Neural cell (in vitro differentiated cells): ENCODE measurements around the gene BRF1. TPM values are rescaled to one million over a fixed set of nuclear protein-coding genes. Genes with fewer than 3 reads are reported as not detected.

ENCODE experiments used
- H2AFZ ChIP-seq: fragments of 200-600, 300-800 bp; sonication (generic), shearing (Covaris generic); 2 replicates; pipeline ENCODE4 v1.6.0; 2014; ENCODE audit warnings: low read depth, mild to moderate bottlenecking, antibody characterized with exemption, low read length, moderate library complexity
- H3F3A ChIP-seq: fragments of 200-600 bp; shearing (Covaris generic); 2 replicates; pipeline ENCODE4 v1.6.1; 2016; ENCODE audit warnings: mild to moderate bottlenecking, moderate library complexity, mixed read lengths, antibody characterized with exemption, low read length; ENCODE audit not compliant: insufficient read depth, poor library complexity, severe bottlenecking
- H3K27ac ChIP-seq: fragments of 200-600, 300-800 bp; sonication (generic), shearing (Covaris generic); 2 replicates; pipeline ENCODE4 v1.5.1; 2014; ENCODE audit warnings: mild to moderate bottlenecking, low read length, moderate library complexity
- H3K27me3 ChIP-seq: fragments of 300-800, 200-600 bp; sonication (generic), shearing (Covaris generic); 2 replicates; pipeline ENCODE4 v1.6.0; 2014; ENCODE audit warnings: mild to moderate bottlenecking, low read depth, low read length, moderate library complexity; ENCODE audit not compliant: insufficient read depth
- H3K36me3 ChIP-seq: fragments of 300-800, 200-600 bp; sonication (generic), shearing (Covaris generic); 2 replicates; pipeline ENCODE4 v1.5.1; 2014; ENCODE audit warnings: mild to moderate bottlenecking, antibody characterized with exemption, low read length, moderate library complexity; ENCODE audit not compliant: insufficient read depth
- H3K4me2 ChIP-seq: fragments of 300-800, 200-600 bp; sonication (generic), shearing (Covaris generic); 2 replicates; pipeline ENCODE4 v1.6.0; 2014; ENCODE audit warnings: mild to moderate bottlenecking, low read length
- H3K4me3 ChIP-seq: fragments of 300-800, 200-600 bp; sonication (generic), shearing (Covaris generic); 2 replicates; pipeline ENCODE4 v1.5.1; 2014; ENCODE audit warnings: mild to moderate bottlenecking, low read length, moderate library complexity
- H3K79me2 ChIP-seq: fragments of 200-600 bp; shearing (Covaris generic); replicated peaks from 2 replicates; pipeline ENCODE4 v1.6.0; 2014; ENCODE audit warnings: mild to moderate bottlenecking, low read length, moderate library complexity; ENCODE audit not compliant: insufficient read depth
- H3K9ac ChIP-seq: fragments of 300-800, 200-600 bp; sonication (generic), shearing (Covaris generic); 2 replicates; pipeline ENCODE4 v1.6.1; 2016; ENCODE audit warnings: mild to moderate bottlenecking, low read length, mixed read lengths
- H3K9me2 ChIP-seq: fragments of 200-600 bp; shearing (Covaris generic); 2 replicates; pipeline ENCODE4 v1.6.1; 2016; ENCODE audit warnings: mild to moderate bottlenecking, low read length, mixed read lengths; ENCODE audit not compliant: insufficient read depth
- H3K9me3 ChIP-seq: fragments of 200-600, 300-800 bp; sonication (generic), shearing (Covaris generic); 2 replicates; pipeline ENCODE4 v1.6.1; 2016; ENCODE audit warnings: mild to moderate bottlenecking, mixed run types, low read length, moderate library complexity, mixed read lengths
- H4K20me1 ChIP-seq: fragments of 200-600 bp; shearing (Covaris generic); 2 replicates; pipeline ENCODE4 v1.6.1; 2016; ENCODE audit warnings: mild to moderate bottlenecking, mixed run types; ENCODE audit not compliant: insufficient read depth
- EP300 ChIP-seq: fragments of 450-650 bp; conservative IDR thresholded peaks from 2 replicates; pipeline ENCODE4 v1.6.1; 2014; ENCODE audit warnings: antibody characterized with exemption, mild to moderate bottlenecking, moderate library complexity; ENCODE audit not compliant: poor library complexity, severe bottlenecking
- EZH2 ChIP-seq: fragments of 200-600, 300-800 bp; shearing (Covaris generic), sonication (generic); IDR thresholded peaks from 2 replicates; pipeline ENCODE4 v1.6.1; 2014; ENCODE audit warnings: antibody characterized with exemption, low read length, borderline replicate concordance, mild to moderate bottlenecking; ENCODE audit not compliant: insufficient read depth, poor library complexity, severe bottlenecking
- MXI1 ChIP-seq: fragments of 450-650 bp; conservative IDR thresholded peaks from 2 replicates; pipeline ENCODE4 v1.6.1; 2014; ENCODE audit warnings: antibody characterized with exemption, mild to moderate bottlenecking; ENCODE audit not compliant: poor library complexity, severe bottlenecking
- POLR2AphosphoS5 ChIP-seq: IDR thresholded peaks from 2 replicates; pipeline ENCODE4 v1.6.1; 2012
- RAD21 ChIP-seq: fragments of 450-650 bp; conservative IDR thresholded peaks from 2 replicates; pipeline ENCODE4 v1.6.1; 2014; ENCODE audit warnings: antibody characterized with exemption, mild to moderate bottlenecking, moderate library complexity
- REST ChIP-seq: IDR thresholded peaks from 2 replicates; pipeline ENCODE4 v1.6.1; 2012; ENCODE audit warnings: borderline replicate concordance
- SMC3 ChIP-seq: fragments of 450-650 bp; conservative IDR thresholded peaks from 2 replicates; pipeline ENCODE4 v1.6.1; 2014; ENCODE audit warnings: antibody characterized with exemption, mild to moderate bottlenecking, moderate library complexity; ENCODE audit not compliant: poor library complexity
- TAF1 ChIP-seq: IDR thresholded peaks from 2 replicates; pipeline ENCODE4 v1.6.1; 2012; ENCODE audit warnings: low read depth
- polyA plus RNA-seq: library from polyadenylated mRNA; depleted of rRNA; stranded (reverse); fragments of >200 nt; gene quantifications from 2 replicates; pipeline ENCODE4 v1.2.3, GENCODE V29; 2014
- TF ChIP-seq, protein P1 (sequence below): fragments of 450-650 bp; IDR thresholded peaks from 2 replicates; pipeline ENCODE4 v1.5.1; 2014; ENCODE audit warnings: antibody characterized with exemption, mild to moderate bottlenecking, moderate library complexity; ENCODE audit not compliant: poor library complexity, severe bottlenecking

BRF1 gene
- polyA plus RNA-seq, 1 donor from 2014 or later = 69.4 TPM

DNA sequence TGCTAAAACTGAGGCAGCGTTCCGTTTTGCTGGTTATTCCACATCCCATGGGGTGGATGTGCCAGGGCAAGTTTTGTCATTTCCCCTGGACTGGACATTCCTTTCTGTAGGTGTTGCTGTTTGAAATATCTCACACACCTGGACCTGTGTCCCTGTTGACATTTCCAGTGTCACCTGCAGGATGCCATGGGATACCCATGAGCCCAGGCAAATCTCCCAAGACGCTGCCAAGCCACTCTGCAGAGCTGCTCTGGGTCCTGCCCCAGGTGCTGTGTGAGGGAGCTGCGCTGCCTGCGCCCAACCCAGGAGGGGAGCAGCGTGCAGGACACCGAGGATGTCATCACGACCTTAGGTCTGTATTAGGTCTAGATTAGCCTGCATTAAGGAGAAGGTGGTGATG lies 8.6 kb upstream of the BRF1 start:
- H3K27ac ChIP-seq = no peak overlapping the region
- H2AFZ ChIP-seq = no peak overlapping the region
- no peaks in the 10 kb centered on the region for H3K27me3 ChIP-seq
- no peaks in the 10 kb centered on the region for H3F3A ChIP-seq
- no peaks in the 10 kb centered on the region for H3K9me2 ChIP-seq
- H3K4me2 ChIP-seq = no peak overlapping the region
- no peaks in the 10 kb centered on the region for H4K20me1 ChIP-seq
- no peaks in the 10 kb centered on the region for H3K36me3 ChIP-seq
- H3K79me2 ChIP-seq = no peaks in the 10 kb centered on the region
- no peaks in the 10 kb centered on the region for H3K9me3 ChIP-seq
- H3K4me3 ChIP-seq = no peak overlapping the region
- TF ChIP-seq SMC3 = no peak
- TF ChIP-seq REST = no peak
- TF ChIP-seq, protein P1, sequence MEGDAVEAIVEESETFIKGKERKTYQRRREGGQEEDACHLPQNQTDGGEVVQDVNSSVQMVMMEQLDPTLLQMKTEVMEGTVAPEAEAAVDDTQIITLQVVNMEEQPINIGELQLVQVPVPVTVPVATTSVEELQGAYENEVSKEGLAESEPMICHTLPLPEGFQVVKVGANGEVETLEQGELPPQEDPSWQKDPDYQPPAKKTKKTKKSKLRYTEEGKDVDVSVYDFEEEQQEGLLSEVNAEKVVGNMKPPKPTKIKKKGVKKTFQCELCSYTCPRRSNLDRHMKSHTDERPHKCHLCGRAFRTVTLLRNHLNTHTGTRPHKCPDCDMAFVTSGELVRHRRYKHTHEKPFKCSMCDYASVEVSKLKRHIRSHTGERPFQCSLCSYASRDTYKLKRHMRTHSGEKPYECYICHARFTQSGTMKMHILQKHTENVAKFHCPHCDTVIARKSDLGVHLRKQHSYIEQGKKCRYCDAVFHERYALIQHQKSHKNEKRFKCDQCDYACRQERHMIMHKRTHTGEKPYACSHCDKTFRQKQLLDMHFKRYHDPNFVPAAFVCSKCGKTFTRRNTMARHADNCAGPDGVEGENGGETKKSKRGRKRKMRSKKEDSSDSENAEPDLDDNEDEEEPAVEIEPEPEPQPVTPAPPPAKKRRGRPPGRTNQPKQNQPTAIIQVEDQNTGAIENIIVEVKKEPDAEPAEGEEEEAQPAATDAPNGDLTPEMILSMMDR = no peak
- TF ChIP-seq EZH2 = no peak
- TF ChIP-seq POLR2AphosphoS5 = no peak
- TF ChIP-seq MXI1 = no peak
- no peak for TF ChIP-seq EP300
- TF ChIP-seq RAD21 = no peak
- TF ChIP-seq TAF1 = no peak
- no peak overlapping the region for H3K9ac ChIP-seq

- Histone ChIP-seq H3K79me2 (no peaks in the 10 kb centered on the region), H2AFZ (no peak overlapping the region), H4K20me1 (no peaks in the 10 kb centered on the region), H3K27me3 (no peaks in the 10 kb centered on the region), H3K4me3 (no peak overlapping the region), H3K27ac (no peak overlapping the region), H3K9me3 (no peaks in the 10 kb centered on the region), H3K9ac (no peak overlapping the region), H3K36me3 (no peaks in the 10 kb centered on the region), H3F3A (no peaks in the 10 kb centered on the region), H3K9me2 (no peaks in the 10 kb centered on the region), H3K4me2 (no peak overlapping the region)
- TF ChIP-seq, protein P1 = no peak
- TF ChIP-seq REST (no peak), TAF1 (no peak), SMC3 (no peak), RAD21 (no peak), EZH2 (no peak), POLR2AphosphoS5 (no peak), MXI1 (no peak), EP300 (no peak)
Measured at GRCh38 chr14:105307052-105307727, 6.4 kb upstream of the BRF1 start.
